Stimulated activated CD8-positive, alpha-beta memory T cell treated with anti-CD3 and anti-CD28 coated beads, Interleukin-7, amount 100 ng/mL, for 48 hours (primary cell): Measurements from ENCODE around the gene IL10RA.

Experiments
- DNase-seq, 2 donors: peaks; one replicate each; pipeline ENCODE4 v3.0.0-alpha.2; 2020; ENCODE audit warnings: low read depth in 1 of 2; ENCODE audit errors: extremely low read depth in 1 of 2

Gene IL10RA

GRCh38 chr11:118042796-118043195, 56.6 kb downstream of the IL10RA start:
- no peak for DNase-seq

- DNase-seq = no peak
Measured at GRCh38 chr11:118045191-118045590, 59.0 kb downstream of the IL10RA start.

GRCh38 chr11:118046051-118046963, 60.1 kb downstream of the IL10RA start:
- no peak for DNase-seq

DNA sequence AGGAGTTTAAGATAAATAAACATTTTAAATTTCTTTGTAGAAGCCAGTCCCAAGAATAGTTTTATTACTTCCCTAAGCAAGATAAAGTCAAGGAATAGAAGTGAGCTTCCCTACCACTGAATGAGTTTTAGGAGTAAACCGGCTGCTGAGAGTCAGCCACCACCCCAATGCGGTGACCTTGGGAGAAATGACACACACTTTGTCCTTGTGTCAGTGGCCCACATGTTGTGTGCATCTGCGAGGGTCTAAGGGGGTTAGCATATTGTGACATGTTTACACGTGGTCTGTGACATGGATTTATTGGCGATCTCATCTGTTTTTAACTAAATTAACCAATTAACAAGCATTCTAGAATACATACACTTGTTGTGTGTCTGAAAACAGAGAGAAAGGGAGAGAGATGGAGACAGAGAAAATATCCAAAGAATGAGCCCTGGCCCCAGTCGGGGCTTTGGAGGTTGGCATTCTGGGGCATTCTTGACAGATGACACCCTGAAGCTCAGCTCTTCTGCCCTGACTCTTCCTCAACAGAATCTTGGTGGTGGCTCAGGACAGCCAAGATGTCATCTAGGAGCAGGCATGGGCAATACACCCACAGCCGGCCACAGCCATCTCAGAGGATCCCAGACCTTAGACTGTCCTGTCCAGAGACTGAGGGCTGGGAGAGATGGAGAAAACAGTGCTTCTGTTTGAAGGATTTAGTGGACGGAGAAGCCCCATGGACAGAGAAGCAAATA, 60.9 kb downstream of the IL10RA start:
- no peak for DNase-seq

DNA sequence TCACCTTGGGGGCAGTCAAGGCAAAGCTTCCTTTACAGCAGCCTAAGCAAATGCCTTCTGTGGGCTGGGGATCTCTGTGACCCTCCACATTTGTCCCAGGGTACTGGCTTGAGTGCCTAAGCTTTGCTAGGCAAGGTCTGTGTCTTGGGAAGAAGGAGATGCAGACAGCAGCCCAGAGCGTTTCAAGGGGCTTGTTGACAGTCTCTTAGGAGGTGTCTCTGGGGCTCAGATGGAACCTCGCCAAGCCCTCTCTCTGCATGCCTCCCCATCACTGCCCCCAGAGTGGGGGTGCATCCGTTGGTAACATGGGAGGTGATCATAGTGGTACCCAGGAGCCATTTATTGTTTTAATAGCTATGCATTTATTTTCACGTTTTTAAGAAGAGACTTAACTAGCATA, 61.6 kb downstream of the IL10RA start:
- DNase-seq = no peak

- no peak for DNase-seq
Measured at GRCh38 chr11:118048472-118049370, 62.5 kb downstream of the IL10RA start.

DNA sequence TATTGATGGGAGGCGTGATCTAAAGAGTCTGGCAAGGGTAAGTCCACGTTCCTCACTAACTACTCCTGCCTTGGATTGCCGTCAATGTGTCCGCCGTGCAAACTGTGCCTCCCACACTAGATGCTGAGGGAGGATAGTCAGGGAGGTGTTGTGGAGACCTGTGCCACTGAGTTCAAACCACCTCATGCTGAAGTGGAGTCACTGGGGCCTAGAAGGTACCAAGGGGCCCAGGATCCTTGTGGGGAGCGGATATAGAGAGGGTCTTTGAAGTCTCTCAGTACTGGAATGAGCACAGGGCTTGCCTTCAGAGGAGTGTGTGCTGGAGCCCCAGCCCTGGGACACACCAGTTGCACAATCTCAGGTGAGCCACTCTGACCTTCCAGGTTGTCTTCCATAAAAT, 63.6 kb downstream of the IL10RA start:
- no peak for DNase-seq

DNA sequence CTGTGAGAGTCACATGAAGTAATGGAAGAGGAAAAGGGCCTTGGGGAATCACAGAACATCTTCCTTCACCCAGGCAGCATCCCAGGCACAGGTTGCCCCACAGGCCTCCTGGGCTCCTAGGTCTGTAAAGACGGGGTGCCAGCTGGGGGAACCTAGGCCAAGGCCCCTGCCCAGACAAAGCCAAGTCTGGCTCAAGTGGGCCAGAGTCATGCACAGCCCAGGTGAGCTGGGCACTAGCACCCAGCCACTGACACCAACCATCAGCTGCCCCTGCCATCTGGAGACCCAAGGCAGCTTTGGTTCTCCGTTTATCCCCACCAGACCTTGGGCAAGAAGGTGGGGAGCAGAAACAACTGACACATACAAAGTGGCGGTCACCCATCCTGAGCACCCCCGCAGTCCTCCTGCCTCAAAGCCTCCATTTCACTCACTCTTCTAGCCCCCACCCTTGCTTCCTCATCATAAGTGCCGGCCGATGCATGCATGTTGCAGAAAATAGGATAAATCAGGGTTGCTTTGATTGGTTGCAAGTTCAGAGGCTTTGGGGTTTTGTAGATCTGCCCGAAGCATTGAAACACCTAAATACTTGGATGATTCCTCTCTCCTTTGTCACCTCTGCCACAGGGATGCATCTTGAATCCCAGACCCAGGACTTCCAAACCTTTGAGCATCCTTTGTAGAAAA, 64.2 kb downstream of the IL10RA start:
- no peak for DNase-seq
